Sigmoid colon (tissue), 4 donors: Measurements from ENCODE around the gene DSCAM.

ENCODE experiments used
- EP300 ChIP-seq, 4 donors: sonication (generic); formaldehyde crosslinking; IDR thresholded peaks; one replicate each; pipeline ENCODE4 v1.6.1; 2017; ENCODE audit warnings: antibody characterized with exemption in 4 of 4
- TF ChIP-seq, protein P1 (sequence below), 4 experiments: fragments of 450-650 bp in 3 of 4; fragments of 200-600 bp in 1 of 4; IDR thresholded peaks; one replicate each; pipeline ENCODE4 v1.5.1; 2016 to 2019; ENCODE audit warnings: antibody characterized with exemption in 4 of 4, mild to moderate bottlenecking in 3 of 4, moderate library complexity in 2 of 4

DNA sequence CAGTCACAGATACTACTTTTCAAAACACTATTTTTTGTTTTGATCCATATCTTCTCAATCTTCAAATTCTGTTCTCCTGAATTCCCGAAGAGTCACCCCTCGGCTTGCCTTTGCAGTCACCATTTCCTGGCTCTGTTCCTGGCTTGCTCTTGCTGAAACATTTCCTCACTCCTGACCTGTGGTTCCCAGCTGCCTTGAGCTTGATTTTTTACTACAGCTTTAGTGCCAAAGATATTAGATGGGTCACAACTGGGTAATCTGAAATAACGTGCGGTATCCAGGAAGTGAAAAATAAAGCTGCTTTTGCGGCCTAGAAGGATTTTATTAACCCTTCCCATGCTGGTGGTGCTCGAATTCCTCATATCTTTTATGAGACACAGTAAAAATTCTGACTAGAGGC lies 660.9 kb downstream of the DSCAM start:
- TF ChIP-seq, protein P1, sequence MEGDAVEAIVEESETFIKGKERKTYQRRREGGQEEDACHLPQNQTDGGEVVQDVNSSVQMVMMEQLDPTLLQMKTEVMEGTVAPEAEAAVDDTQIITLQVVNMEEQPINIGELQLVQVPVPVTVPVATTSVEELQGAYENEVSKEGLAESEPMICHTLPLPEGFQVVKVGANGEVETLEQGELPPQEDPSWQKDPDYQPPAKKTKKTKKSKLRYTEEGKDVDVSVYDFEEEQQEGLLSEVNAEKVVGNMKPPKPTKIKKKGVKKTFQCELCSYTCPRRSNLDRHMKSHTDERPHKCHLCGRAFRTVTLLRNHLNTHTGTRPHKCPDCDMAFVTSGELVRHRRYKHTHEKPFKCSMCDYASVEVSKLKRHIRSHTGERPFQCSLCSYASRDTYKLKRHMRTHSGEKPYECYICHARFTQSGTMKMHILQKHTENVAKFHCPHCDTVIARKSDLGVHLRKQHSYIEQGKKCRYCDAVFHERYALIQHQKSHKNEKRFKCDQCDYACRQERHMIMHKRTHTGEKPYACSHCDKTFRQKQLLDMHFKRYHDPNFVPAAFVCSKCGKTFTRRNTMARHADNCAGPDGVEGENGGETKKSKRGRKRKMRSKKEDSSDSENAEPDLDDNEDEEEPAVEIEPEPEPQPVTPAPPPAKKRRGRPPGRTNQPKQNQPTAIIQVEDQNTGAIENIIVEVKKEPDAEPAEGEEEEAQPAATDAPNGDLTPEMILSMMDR (IDR thresholded peaks at IDR 0.05): no peak
- no peak for TF ChIP-seq EP300 (IDR thresholded peaks at IDR 0.05)
